ENCODE results near the gene ANO7.

The ANO7 gene

GRCh38 chr2:241148891-241149674, 39.4 kb upstream of the ANO7 start, which contains the start of gene PASK:
TSS of gene PASK (minus strand) at chr2:241149472. CDS start at chr2:241143032, 6,440 bp downstream.
- TF ChIP-seq CTCF (IDR thresholded peaks at IDR 0.05; ENCODE audit: borderline replicate concordance, extremely low read depth, low read length, poor library complexity, severe bottlenecking) (no peak), EZH2 (IDR thresholded peaks at IDR 0.05; ENCODE audit: borderline replicate concordance, low read depth, low read length, severe bottlenecking) (no peak)
- H3K36me3 ChIP-seq (ENCODE audit: insufficient read depth, low read length) = peaks cover 9% of the 10 kb centered on the region
- DNase-seq (peak; percentile 95), ATAC-seq (ENCODE audit: insufficient read depth, low read depth) (peak; percentile 85)
- H3K9ac ChIP-seq (ENCODE audit: low read depth, low read length) = peak within 1 kb of the TSS; percentile 81
- H3K27me3 ChIP-seq (ENCODE audit: insufficient read depth, low read length, poor library complexity) = no peaks in the 10 kb centered on the region
- H3K27ac ChIP-seq (ENCODE audit: low read length) = peak within 1 kb of the TSS; percentile 60
- H2AFZ ChIP-seq (ENCODE audit: low read depth, low read length) = peak within 1 kb of the TSS; percentile 87
- peaks cover 61% of the 10 kb centered on the region for H3K79me2 ChIP-seq (ENCODE audit: insufficient read depth, low read length)
- peak within 1 kb of the TSS; percentile 69 to 80 for H3K4me3 ChIP-seq (ENCODE audit: low read depth in 1 of 2, low read length in 2 of 2)
- peak within 1 kb of the TSS; percentile 83 for H3K4me2 ChIP-seq (ENCODE audit: insufficient read depth, low read length)
- peaks cover 23% of the 10 kb centered on the region; the same call in 1 of the 2 replicates for H4K20me1 ChIP-seq (ENCODE audit: insufficient read depth, low read length)
- H3K9me3 ChIP-seq (ENCODE audit: insufficient read depth, low read length, severe bottlenecking) = no peaks in the 10 kb centered on the region
- H3K4me1 ChIP-seq (ENCODE audit: insufficient read depth, low read length) = peaks cover 34% of the 10 kb centered on the region

- peaks cover 9% of the 10 kb centered on the region for H3K36me3 ChIP-seq (ENCODE audit: insufficient read depth, low read length)
- H2AFZ ChIP-seq (ENCODE audit: low read depth, low read length) = peak overlapping the region; percentile 87
- DNase-seq (no peak), ATAC-seq (ENCODE audit: insufficient read depth, low read depth) (no peak)
- H3K9me3 ChIP-seq (ENCODE audit: insufficient read depth, low read length, severe bottlenecking) = no peaks in the 10 kb centered on the region
- peak overlapping the region; percentile 81 for H3K9ac ChIP-seq (ENCODE audit: low read depth, low read length)
- peaks cover 18% of the 10 kb centered on the region; the same call in 1 of the 2 replicates for H4K20me1 ChIP-seq (ENCODE audit: insufficient read depth, low read length)
- peak overlapping the region; percentile 69 to 80; a peak in 3 of 4 replicates for H3K4me3 ChIP-seq (ENCODE audit: low read depth in 1 of 2, low read length in 2 of 2)
- TF ChIP-seq CTCF (IDR thresholded peaks at IDR 0.05; ENCODE audit: borderline replicate concordance, extremely low read depth, low read length, poor library complexity, severe bottlenecking) = no peak
- no peak for TF ChIP-seq EZH2 (IDR thresholded peaks at IDR 0.05; ENCODE audit: borderline replicate concordance, low read depth, low read length, severe bottlenecking)
- H3K27me3 ChIP-seq (ENCODE audit: insufficient read depth, low read length, poor library complexity) = no peaks in the 10 kb centered on the region
- peak overlapping the region; percentile 40; the same call in 1 of the 2 replicates for H3K27ac ChIP-seq (ENCODE audit: low read length)
- peak overlapping the region; percentile 83 for H3K4me2 ChIP-seq (ENCODE audit: insufficient read depth, low read length)
- peaks cover 56% of the 10 kb centered on the region for H3K79me2 ChIP-seq (ENCODE audit: insufficient read depth, low read length)
- peaks cover 34% of the 10 kb centered on the region for H3K4me1 ChIP-seq (ENCODE audit: insufficient read depth, low read length)
Measured at GRCh38 chr2:241149675-241149924, 38.9 kb upstream of the ANO7 start.

- H3K4me1 ChIP-seq (ENCODE audit: insufficient read depth, low read length) = peaks cover 34% of the 10 kb centered on the region
- ATAC-seq (ENCODE audit: insufficient read depth, low read depth) = peak; percentile 86
- no peaks in the 10 kb centered on the region for H3K9me3 ChIP-seq (ENCODE audit: insufficient read depth, low read length, severe bottlenecking)
- peak within 1 kb of the TSS; percentile 69 to 80 for H3K4me3 ChIP-seq (ENCODE audit: low read depth in 1 of 2, low read length in 2 of 2)
- peak within 1 kb of the TSS; percentile 62 for H3K27ac ChIP-seq (ENCODE audit: low read length)
- peaks cover 20% of the 10 kb centered on the region; the same call in 1 of the 2 replicates for H4K20me1 ChIP-seq (ENCODE audit: insufficient read depth, low read length)
- H3K9ac ChIP-seq (ENCODE audit: low read depth, low read length) = peak within 1 kb of the TSS; percentile 81
- H3K27me3 ChIP-seq (ENCODE audit: insufficient read depth, low read length, poor library complexity) = no peaks in the 10 kb centered on the region
- peaks cover 55% of the 10 kb centered on the region for H3K79me2 ChIP-seq (ENCODE audit: insufficient read depth, low read length)
- H3K36me3 ChIP-seq (ENCODE audit: insufficient read depth, low read length) = peaks cover 12% of the 10 kb centered on the region
- DNase-seq = peak; percentile 95
- H2AFZ ChIP-seq (ENCODE audit: low read depth, low read length) = peak within 1 kb of the TSS; percentile 87
- peak within 1 kb of the TSS; percentile 83 for H3K4me2 ChIP-seq (ENCODE audit: insufficient read depth, low read length)
- peak; percentile 20 for TF ChIP-seq CTCF (IDR thresholded peaks at IDR 0.05; ENCODE audit: borderline replicate concordance, extremely low read depth, low read length, poor library complexity, severe bottlenecking)
- TF ChIP-seq EZH2 (IDR thresholded peaks at IDR 0.05; ENCODE audit: borderline replicate concordance, low read depth, low read length, severe bottlenecking) = no peak
Measured at GRCh38 chr2:241149925-241150659, 38.4 kb upstream of the ANO7 start, which contains the start of gene PPP1R7. TSS of gene PPP1R7 (plus strand) at chr2:241150467. CDS start at chr2:241150496, 29 bp downstream.

Data from DND-41 (cell line).